Mesendoderm (in vitro differentiated cells): ENCODE measurements around the gene ZNF408.
A peak's percentile ranks its signal among the peaks of the same experiment; 100 is the strongest.

Experiments used
- DNase-seq: peaks from one replicate; pipeline ENCODE4 v3.0.0; 2013
- H2AK5ac ChIP-seq: 2 replicates; pipeline ENCODE4 v1.6.1; 2013; ENCODE audit warnings: low read length, inconsistent platforms
- H2BK120ac ChIP-seq: 2 replicates; pipeline ENCODE4 v1.6.1; 2013; ENCODE audit warnings: low read depth, mild to moderate bottlenecking, low read length, moderate library complexity, mixed read lengths
- H2BK15ac ChIP-seq: replicated peaks from 2 replicates; pipeline ENCODE4 v1.6.1; 2013; ENCODE audit warnings: low read depth, mild to moderate bottlenecking, moderate library complexity
- H2BK5ac ChIP-seq: 2 replicates; pipeline ENCODE4 v1.6.1; 2013; ENCODE audit warnings: low read length, inconsistent platforms
- H3K18ac ChIP-seq: 2 replicates; pipeline ENCODE4 v1.6.1; 2013; ENCODE audit warnings: mild to moderate bottlenecking, low read length, mixed read lengths
- H3K23ac ChIP-seq: one replicate; pipeline ENCODE4 v1.6.1; 2013; ENCODE audit warnings: low read length
- H3K27ac ChIP-seq: 2 replicates; pipeline ENCODE4 v1.5.1; 2013; ENCODE audit warnings: low read depth, mild to moderate bottlenecking, inconsistent platforms, low read length, moderate library complexity
- H3K27me3 ChIP-seq: 2 replicates; pipeline ENCODE4 v1.6.1; 2013; ENCODE audit warnings: low read length, control low read depth, mild to moderate bottlenecking, inconsistent platforms; ENCODE audit not compliant: insufficient read depth, poor library complexity
- H3K36me3 ChIP-seq: 2 replicates; pipeline ENCODE4 v1.6.1; 2013; ENCODE audit warnings: low read length, inconsistent platforms; ENCODE audit not compliant: control insufficient read depth, insufficient read depth
- H3K4ac ChIP-seq: one replicate; pipeline ENCODE4 v1.6.1; 2013; ENCODE audit warnings: low read depth, mild to moderate bottlenecking, low read length, moderate library complexity
- H3K4me1 ChIP-seq: 2 replicates; pipeline ENCODE4 v1.6.1; 2013; ENCODE audit warnings: low read depth, low read length, inconsistent platforms; ENCODE audit not compliant: control insufficient read depth
- H3K4me2 ChIP-seq: 2 replicates; pipeline ENCODE4 v1.6.1; 2013; ENCODE audit warnings: low read length
- H3K4me3 ChIP-seq: 2 replicates; pipeline ENCODE4 v1.5.1; 2013; ENCODE audit warnings: mild to moderate bottlenecking, low read length
- H3K56ac ChIP-seq: one replicate; pipeline ENCODE4 v1.6.1; 2013; ENCODE audit warnings: low read length
- H3K79me1 ChIP-seq: 2 replicates; pipeline ENCODE4 v1.6.1; 2013; ENCODE audit warnings: low read length, inconsistent platforms
- H3K79me2 ChIP-seq: 2 replicates; pipeline ENCODE4 v1.6.1; 2013; ENCODE audit warnings: mild to moderate bottlenecking, low read length; ENCODE audit not compliant: control insufficient read depth, insufficient read depth
- H3K9ac ChIP-seq: 2 replicates; pipeline ENCODE4 v1.6.1; 2013; ENCODE audit warnings: low read length, inconsistent platforms
- H4K5ac ChIP-seq: one replicate; pipeline ENCODE4 v1.6.1; 2013; ENCODE audit warnings: low read length
- H4K8ac ChIP-seq: one replicate; pipeline ENCODE4 v1.6.1; 2013; ENCODE audit warnings: low read depth, mild to moderate bottlenecking, control low read depth, low read length, moderate library complexity
- WGBS: extraction: QIAGEN DNeasy Blood & Tissue Kit; methylation state at CpG from one replicate; pipeline ENCODE4 v1.1.7; 2013; ENCODE audit warnings: low lambda C conversion rate, missing lambda C conversion rate; ENCODE audit not compliant: insufficient coverage; ENCODE audit errors: extremely low coverage; 5-methylcytosine and 5-hydroxymethylcytosine counted together

The ZNF408 gene

DNA sequence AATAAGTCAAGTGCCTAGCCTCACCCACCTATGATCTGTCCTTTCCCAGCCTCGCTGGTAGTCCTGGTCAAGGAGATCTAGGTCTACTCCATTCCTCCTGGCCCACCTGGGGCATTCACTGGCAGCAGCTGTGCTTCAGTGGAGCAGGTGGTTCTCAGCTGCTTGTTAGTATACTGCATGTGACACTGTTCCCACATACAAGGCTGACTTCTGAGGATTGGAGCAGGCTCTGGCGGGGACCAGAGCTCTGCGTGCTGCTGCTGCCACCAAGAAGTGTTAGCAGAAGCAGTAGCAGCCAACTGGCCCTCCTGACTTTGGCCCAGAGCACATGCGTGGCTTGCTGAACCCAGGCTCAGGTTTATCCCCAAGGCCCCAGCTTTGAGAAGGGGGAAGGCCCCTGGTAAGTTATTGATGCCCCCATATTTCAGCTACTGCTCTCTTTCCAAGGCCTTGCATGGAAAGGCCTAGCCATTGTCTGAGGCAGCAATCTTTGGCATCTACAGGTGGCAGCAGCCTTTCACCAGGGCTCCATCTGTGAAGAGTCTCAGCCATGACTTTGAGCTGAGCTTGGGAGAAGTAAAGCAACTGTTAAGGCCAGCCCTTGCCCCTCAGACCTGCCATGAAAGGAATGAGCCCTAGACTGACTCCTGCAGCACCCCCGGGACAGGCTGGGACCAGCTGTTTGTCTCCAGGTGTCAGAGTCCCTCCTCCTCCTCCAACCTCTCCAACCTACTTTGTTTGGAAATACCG lies 26.9 kb upstream of the ZNF408 start:
- H3K79me2 ChIP-seq, result no peaks in the 10 kb centered on the region
- H3K56ac ChIP-seq, result peak overlapping the region; percentile 68
- peaks cover 3% of the 10 kb centered on the region for H3K36me3 ChIP-seq
- no CpG with 5 or more reads among the region's 6 CpGs for WGBS
- H3K9ac ChIP-seq, result no peak overlapping the region
- no peak overlapping the region for H2BK120ac ChIP-seq
- H2AK5ac ChIP-seq, result no peak overlapping the region
- peak overlapping the region; percentile 83 for H3K27ac ChIP-seq
- no peak overlapping the region for H3K4me2 ChIP-seq
- H3K4me3 ChIP-seq, result no peak overlapping the region
- H3K4me1 ChIP-seq, result peaks cover 9% of the 10 kb centered on the region
- no peak overlapping the region for H4K5ac ChIP-seq
- H4K8ac ChIP-seq, result no peak overlapping the region
- H3K79me1 ChIP-seq, result no peaks in the 10 kb centered on the region
- DNase-seq, result peak; percentile 22
- H3K23ac ChIP-seq, result no peak overlapping the region
- H2BK15ac ChIP-seq, result no peak overlapping the region
- H3K4ac ChIP-seq, result no peak overlapping the region
- H3K18ac ChIP-seq, result peak overlapping the region; percentile 22
- H3K27me3 ChIP-seq, result no peaks in the 10 kb centered on the region
- H2BK5ac ChIP-seq, result no peak overlapping the region

DNA sequence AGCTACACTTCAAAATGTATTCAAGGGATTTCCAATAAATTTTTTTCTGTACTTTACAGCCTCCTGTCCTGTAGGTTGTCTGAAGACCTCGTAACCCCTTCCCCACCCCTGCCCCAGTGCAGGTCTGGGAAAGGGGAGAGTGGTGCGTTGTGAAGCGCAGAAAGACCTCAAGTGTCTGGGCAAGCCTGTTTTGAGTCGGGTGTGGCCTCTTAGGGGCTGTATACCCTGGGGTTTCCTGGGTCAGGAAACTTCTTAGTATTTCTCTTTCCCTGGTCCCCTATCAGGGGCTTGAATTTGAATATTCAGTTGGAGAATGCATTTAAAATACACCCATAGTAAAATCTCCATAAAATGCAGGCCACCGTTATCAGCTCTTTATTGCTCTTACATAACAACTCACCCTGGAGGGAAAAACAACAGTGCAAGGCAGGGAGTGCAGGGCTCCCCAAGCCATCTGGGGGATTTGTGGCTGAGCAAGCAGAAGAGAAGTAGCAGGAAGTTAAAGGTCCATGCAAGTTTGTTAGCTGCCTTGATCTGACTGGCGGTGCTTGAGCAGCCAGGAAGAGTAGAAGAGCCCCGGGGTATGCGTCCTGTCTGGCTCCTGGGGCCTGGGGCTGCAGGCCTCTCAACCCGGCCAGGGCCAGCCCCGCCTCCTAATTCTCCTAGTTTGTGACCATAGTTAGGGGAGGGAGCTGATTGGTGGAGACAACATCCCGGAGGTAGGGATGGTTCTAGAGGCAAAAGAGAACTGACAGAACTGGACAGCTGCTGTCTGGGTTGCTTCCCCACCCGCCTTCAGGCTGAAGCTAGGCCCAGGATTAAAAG lies 26.2 kb upstream of the ZNF408 start:
- H3K23ac ChIP-seq, result no peak overlapping the region
- H3K27ac ChIP-seq, result peak overlapping the region; percentile 83
- no peaks in the 10 kb centered on the region for H3K79me2 ChIP-seq
- H3K4me1 ChIP-seq, result peaks cover 9% of the 10 kb centered on the region
- peaks cover 4% of the 10 kb centered on the region for H3K36me3 ChIP-seq
- peak overlapping the region; percentile 22 for H3K18ac ChIP-seq
- no peak overlapping the region for H2BK120ac ChIP-seq
- no peaks in the 10 kb centered on the region for H3K27me3 ChIP-seq
- H2BK15ac ChIP-seq, result no peak overlapping the region
- peak; percentile 96 for DNase-seq
- peak overlapping the region; percentile 68 for H3K56ac ChIP-seq
- H2AK5ac ChIP-seq, result no peak overlapping the region
- no peak overlapping the region for H4K5ac ChIP-seq
- WGBS, result no CpG with 5 or more reads among the region's 12 CpGs
- H3K4ac ChIP-seq, result no peak overlapping the region
- H3K79me1 ChIP-seq, result no peaks in the 10 kb centered on the region
- no peak overlapping the region for H2BK5ac ChIP-seq
- no peak overlapping the region for H4K8ac ChIP-seq
- H3K4me3 ChIP-seq, result no peak overlapping the region
- no peak overlapping the region for H3K4me2 ChIP-seq
- H3K9ac ChIP-seq, result peak overlapping the region; percentile 47

DNA sequence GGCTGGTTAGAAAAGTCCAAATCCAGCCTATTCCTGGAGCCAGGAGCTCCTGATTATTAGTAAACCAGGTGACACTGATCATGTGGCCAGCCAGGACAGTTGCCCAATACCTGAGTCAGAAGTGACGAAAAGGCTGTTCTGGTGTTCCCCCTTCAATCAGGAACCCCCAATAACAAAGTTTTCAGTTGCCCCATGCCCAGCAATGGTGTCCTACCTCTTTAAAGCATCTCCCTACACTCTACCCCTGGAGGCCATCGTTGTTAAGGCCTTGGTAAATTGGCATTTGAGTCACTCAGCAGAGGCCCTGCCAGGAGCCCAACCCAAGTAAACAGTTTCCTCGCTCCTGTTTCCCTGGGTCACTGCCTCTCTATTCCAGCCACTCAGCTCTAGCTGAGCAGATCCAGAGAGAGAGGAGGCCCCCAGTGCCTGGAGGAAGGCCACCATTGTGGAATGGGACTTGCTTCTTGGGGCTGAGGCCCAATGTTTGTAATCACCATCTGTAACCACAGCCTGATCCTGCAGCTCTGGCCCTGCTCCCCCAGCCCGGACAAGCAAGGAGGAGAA lies 25.5 kb upstream of the ZNF408 start:
- H3K4ac ChIP-seq, result no peak overlapping the region
- H3K56ac ChIP-seq, result peak overlapping the region; percentile 51
- H4K8ac ChIP-seq, result no peak overlapping the region
- peak; percentile 65 for DNase-seq
- H3K4me2 ChIP-seq, result no peak overlapping the region
- no peak overlapping the region for H2BK120ac ChIP-seq
- no peak overlapping the region for H2BK15ac ChIP-seq
- no CpG with 5 or more reads among the region's 4 CpGs for WGBS
- no peak overlapping the region for H4K5ac ChIP-seq
- peak overlapping the region; percentile 42 for H3K27ac ChIP-seq
- peak overlapping the region; percentile 41 for H2BK5ac ChIP-seq
- H3K18ac ChIP-seq, result no peak overlapping the region
- no peaks in the 10 kb centered on the region for H3K79me2 ChIP-seq
- no peaks in the 10 kb centered on the region for H3K79me1 ChIP-seq
- no peaks in the 10 kb centered on the region for H3K27me3 ChIP-seq
- no peak overlapping the region for H3K23ac ChIP-seq
- H3K4me3 ChIP-seq, result no peak overlapping the region
- peak overlapping the region; percentile 23 for H3K9ac ChIP-seq
- H3K36me3 ChIP-seq, result peaks cover 4% of the 10 kb centered on the region
- peaks cover 9% of the 10 kb centered on the region for H3K4me1 ChIP-seq
- no peak overlapping the region for H2AK5ac ChIP-seq

DNA sequence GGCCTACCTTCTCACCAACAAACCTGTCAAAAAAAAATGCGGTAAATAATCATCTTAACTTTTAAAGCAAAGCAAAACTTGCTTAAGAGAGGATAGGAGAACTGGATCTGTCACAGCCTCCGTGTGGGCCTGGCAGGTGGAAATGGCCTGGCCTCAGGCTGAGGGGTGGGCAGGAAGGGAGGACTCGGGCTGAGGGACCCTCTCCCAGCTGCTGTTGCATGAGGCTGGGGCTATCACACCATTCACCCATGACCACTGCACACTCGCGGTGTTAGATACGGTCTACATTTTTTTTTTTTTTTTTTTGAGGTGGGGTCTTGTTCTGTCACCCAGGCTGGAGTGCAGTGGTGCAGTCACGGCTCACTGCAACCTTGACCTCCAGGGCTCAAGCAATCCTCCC lies 24.9 kb upstream of the ZNF408 start:
- Histone ChIP-seq H2BK15ac (no peak overlapping the region), H3K36me3 (peaks cover 4% of the 10 kb centered on the region)

DNA sequence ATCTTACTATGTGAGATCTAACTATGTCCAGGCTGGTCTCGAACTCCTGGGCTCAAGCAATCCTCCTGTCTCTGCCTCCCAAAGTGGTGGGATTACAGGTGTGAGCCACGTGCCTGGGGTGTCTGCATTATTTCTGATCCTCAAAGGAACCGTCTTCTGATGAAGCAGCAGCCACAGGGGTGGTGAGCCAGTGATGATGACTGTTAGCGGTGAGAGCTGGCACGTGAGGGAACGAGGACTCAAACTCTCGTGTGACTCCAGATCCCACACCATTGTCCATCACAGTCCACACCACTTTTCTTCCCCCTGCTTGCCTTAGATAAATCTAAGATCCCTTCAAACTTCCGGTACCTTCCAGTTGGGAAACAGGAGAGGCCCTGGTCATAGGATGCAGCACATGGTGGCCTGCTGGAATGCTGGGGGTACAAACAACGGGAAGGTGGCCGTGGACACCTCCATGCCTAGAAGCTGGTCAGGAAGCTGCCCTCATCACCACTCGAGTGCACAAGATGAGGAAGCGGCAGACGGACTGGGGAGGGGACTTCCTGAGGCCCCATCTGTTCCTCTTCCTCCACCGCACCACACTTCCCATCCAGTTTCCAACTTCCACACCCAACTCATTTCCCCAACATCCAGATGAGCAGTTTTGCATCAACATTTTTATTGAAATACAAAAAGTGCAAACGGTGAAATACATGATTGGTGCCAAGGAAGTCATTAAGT lies 24.2 kb upstream of the ZNF408 start:
- no peak for DNase-seq
- peaks cover 9% of the 10 kb centered on the region for H3K4me1 ChIP-seq
- H2BK15ac ChIP-seq, result no peak overlapping the region
- H3K79me2 ChIP-seq, result no peaks in the 10 kb centered on the region
- no peak overlapping the region for H4K5ac ChIP-seq
- H2AK5ac ChIP-seq, result no peak overlapping the region
- H3K79me1 ChIP-seq, result no peaks in the 10 kb centered on the region
- no peaks in the 10 kb centered on the region for H3K27me3 ChIP-seq
- peaks cover 4% of the 10 kb centered on the region for H3K36me3 ChIP-seq
- H2BK120ac ChIP-seq, result no peak overlapping the region
- H3K18ac ChIP-seq, result no peak overlapping the region
- H2BK5ac ChIP-seq, result no peak overlapping the region
- WGBS, result no CpG with 5 or more reads among the region's 15 CpGs
- H3K27ac ChIP-seq, result no peak overlapping the region
- peak overlapping the region; percentile 34 for H3K56ac ChIP-seq
- no peak overlapping the region for H4K8ac ChIP-seq
- H3K4me2 ChIP-seq, result no peak overlapping the region
- no peak overlapping the region for H3K4ac ChIP-seq
- no peak overlapping the region for H3K4me3 ChIP-seq
- no peak overlapping the region for H3K9ac ChIP-seq
- H3K23ac ChIP-seq, result no peak overlapping the region

More for the DNA sequence above, 24.9 kb upstream of the ZNF408 start:
- Histone ChIP-seq H3K79me1 (no peaks in the 10 kb centered on the region), H3K4ac (no peak overlapping the region), H3K18ac (no peak overlapping the region), H4K8ac (no peak overlapping the region), H3K4me3 (no peak overlapping the region), H3K56ac (no peak overlapping the region), H3K27me3 (no peaks in the 10 kb centered on the region), H2BK120ac (no peak overlapping the region), H4K5ac (no peak overlapping the region), H3K4me1 (peaks cover 9% of the 10 kb centered on the region), H3K23ac (no peak overlapping the region), H3K4me2 (no peak overlapping the region), H2AK5ac (no peak overlapping the region), H3K27ac (no peak overlapping the region), H2BK5ac (no peak overlapping the region), H3K79me2 (no peaks in the 10 kb centered on the region), H3K9ac (no peak overlapping the region)
- WGBS, result no CpG with 5 or more reads among the region's 7 CpGs
- no peak for DNase-seq
